ENCODE data around the gene PDGFD.

The PDGFD gene

DNA sequence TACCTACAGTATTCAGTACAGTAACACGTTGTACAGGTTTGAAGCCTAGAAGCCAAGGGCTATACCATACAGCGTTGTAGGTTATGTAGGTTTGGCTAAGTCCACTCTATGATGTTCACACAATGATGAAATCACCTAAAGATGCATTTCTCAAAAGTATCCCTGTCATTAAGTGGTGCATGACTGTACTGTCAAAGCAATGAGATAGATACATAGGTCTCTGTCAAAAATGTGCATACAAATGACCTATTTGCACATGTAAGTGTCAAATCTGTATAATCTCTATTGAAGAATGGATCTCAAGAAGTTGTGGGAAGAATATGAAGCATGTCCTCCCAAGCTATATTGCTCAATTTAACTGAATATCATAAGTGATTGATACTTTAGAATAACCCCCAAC is 139.4 kb downstream of the PDGFD start:
- Histone ChIP-seq H3K4me3 (ENCODE audit: low read depth in 1 of 2, low read length in 2 of 2) (no peak overlapping the region), H3K27me3 (ENCODE audit: insufficient read depth, low read length, poor library complexity) (no peaks in the 10 kb centered on the region), H3K4me1 (ENCODE audit: insufficient read depth, low read length) (no peaks in the 10 kb centered on the region), H3K27ac (ENCODE audit: low read length) (no peak overlapping the region), H3K79me2 (ENCODE audit: insufficient read depth, low read length) (no peaks in the 10 kb centered on the region), H3K9ac (ENCODE audit: low read depth, low read length) (no peak overlapping the region), H3K36me3 (ENCODE audit: insufficient read depth, low read length) (no peaks in the 10 kb centered on the region), H3K9me3 (ENCODE audit: insufficient read depth, low read length, severe bottlenecking) (no peaks in the 10 kb centered on the region), H3K4me2 (ENCODE audit: insufficient read depth, low read length) (no peak overlapping the region), H4K20me1 (ENCODE audit: insufficient read depth, low read length) (no peaks in the 10 kb centered on the region), H2AFZ (ENCODE audit: low read depth, low read length) (no peak overlapping the region)
- DNase-seq (no peak), ATAC-seq (ENCODE audit: insufficient read depth, low read depth) (no peak)
- TF ChIP-seq CTCF (IDR thresholded peaks at IDR 0.05; ENCODE audit: borderline replicate concordance, extremely low read depth, low read length, poor library complexity, severe bottlenecking) = no peak
- no peak for TF ChIP-seq EZH2 (IDR thresholded peaks at IDR 0.05; ENCODE audit: borderline replicate concordance, low read depth, low read length, severe bottlenecking)

DNA sequence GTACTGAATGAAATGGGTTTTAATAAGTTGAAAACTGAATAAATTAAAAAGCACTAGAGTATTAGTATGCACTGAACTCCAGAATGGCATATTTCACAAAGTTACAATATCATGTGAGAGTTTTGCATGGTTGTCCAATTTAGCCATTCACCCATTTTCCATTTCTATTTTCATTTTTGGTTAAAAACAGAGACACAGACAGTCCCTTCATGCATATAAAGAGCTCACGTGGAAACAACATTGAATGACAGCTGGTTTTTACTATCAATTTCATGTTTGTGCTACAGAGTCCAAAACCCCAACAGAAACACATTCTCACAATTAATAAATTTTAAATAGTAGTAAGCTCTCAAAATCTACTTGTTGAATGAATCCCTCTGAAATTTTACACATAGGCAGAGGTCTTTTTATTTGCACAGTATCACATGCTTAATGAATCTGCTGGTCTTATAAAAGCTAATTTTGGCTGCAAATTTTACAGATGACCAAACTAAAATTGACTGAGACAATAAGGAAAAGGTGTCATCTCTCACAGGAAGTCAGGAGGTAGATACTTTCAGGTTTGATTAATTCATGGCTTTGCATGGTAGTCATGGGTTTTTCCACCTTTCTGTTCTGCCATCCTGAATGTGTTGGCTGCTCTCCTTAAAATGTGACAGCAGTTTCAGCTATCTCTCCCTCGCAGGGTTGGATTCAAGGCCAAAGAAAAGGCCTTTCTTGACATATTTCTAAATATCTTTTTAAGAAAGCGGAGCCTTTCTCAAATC is 148.1 kb downstream of the PDGFD start:
- Histone ChIP-seq H2AFZ (ENCODE audit: low read depth, low read length) (no peak overlapping the region), H3K4me1 (ENCODE audit: insufficient read depth, low read length) (no peaks in the 10 kb centered on the region), H3K9me3 (ENCODE audit: insufficient read depth, low read length, severe bottlenecking) (no peaks in the 10 kb centered on the region), H4K20me1 (ENCODE audit: insufficient read depth, low read length) (no peaks in the 10 kb centered on the region), H3K27me3 (ENCODE audit: insufficient read depth, low read length, poor library complexity) (no peaks in the 10 kb centered on the region), H3K79me2 (ENCODE audit: insufficient read depth, low read length) (no peaks in the 10 kb centered on the region), H3K9ac (ENCODE audit: low read depth, low read length) (no peak overlapping the region), H3K36me3 (ENCODE audit: insufficient read depth, low read length) (no peaks in the 10 kb centered on the region), H3K27ac (ENCODE audit: low read length) (no peak overlapping the region), H3K4me3 (ENCODE audit: low read depth in 1 of 2, low read length in 2 of 2) (no peak overlapping the region), H3K4me2 (ENCODE audit: insufficient read depth, low read length) (no peak overlapping the region)
- no peak for DNase-seq
- TF ChIP-seq EZH2 (IDR thresholded peaks at IDR 0.05; ENCODE audit: borderline replicate concordance, low read depth, low read length, severe bottlenecking) (no peak), CTCF (IDR thresholded peaks at IDR 0.05; ENCODE audit: borderline replicate concordance, extremely low read depth, low read length, poor library complexity, severe bottlenecking) (no peak)
- ATAC-seq (ENCODE audit: insufficient read depth, low read depth) = no peak

DNA sequence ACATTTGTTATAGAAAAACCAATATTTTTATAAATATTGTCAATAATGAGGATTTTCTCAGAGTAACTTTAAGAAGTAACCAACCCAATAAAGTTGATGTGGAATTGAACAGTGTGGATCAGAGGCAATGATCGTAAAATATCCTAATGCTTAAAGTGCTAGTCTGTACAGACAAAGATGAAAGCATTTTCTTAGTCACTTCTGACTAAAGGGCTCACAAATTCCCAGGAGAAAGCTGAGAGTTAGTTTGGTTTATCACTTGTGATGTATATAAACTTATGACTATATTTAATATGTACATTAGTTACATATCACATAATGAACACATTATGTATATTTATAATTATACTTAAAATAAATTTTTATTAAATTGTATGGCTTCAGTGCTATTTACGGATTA is 152.9 kb downstream of the PDGFD start:
- no peaks in the 10 kb centered on the region for H3K4me1 ChIP-seq (ENCODE audit: insufficient read depth, low read length)
- no peak overlapping the region for H2AFZ ChIP-seq (ENCODE audit: low read depth, low read length)
- no peak overlapping the region for H3K4me3 ChIP-seq (ENCODE audit: low read depth in 1 of 2, low read length in 2 of 2)
- no peak overlapping the region for H3K9ac ChIP-seq (ENCODE audit: low read depth, low read length)
- H3K79me2 ChIP-seq (ENCODE audit: insufficient read depth, low read length) = no peaks in the 10 kb centered on the region
- no peak for ATAC-seq (ENCODE audit: insufficient read depth, low read depth)
- TF ChIP-seq EZH2 (IDR thresholded peaks at IDR 0.05; ENCODE audit: borderline replicate concordance, low read depth, low read length, severe bottlenecking) = no peak
- no peak for TF ChIP-seq CTCF (IDR thresholded peaks at IDR 0.05; ENCODE audit: borderline replicate concordance, extremely low read depth, low read length, poor library complexity, severe bottlenecking)
- H3K9me3 ChIP-seq (ENCODE audit: insufficient read depth, low read length, severe bottlenecking) = no peaks in the 10 kb centered on the region
- no peak overlapping the region for H3K27ac ChIP-seq (ENCODE audit: low read length)
- DNase-seq = no peak
- no peaks in the 10 kb centered on the region for H3K36me3 ChIP-seq (ENCODE audit: insufficient read depth, low read length)
- no peaks in the 10 kb centered on the region for H4K20me1 ChIP-seq (ENCODE audit: insufficient read depth, low read length)
- no peak overlapping the region for H3K4me2 ChIP-seq (ENCODE audit: insufficient read depth, low read length)
- no peaks in the 10 kb centered on the region for H3K27me3 ChIP-seq (ENCODE audit: insufficient read depth, low read length, poor library complexity)
